AG04450 (cell line): ENCODE data around the gene TOMM22. TPM values are rescaled to one million over a fixed set of nuclear protein-coding genes. Genes with fewer than 3 reads are reported as not detected.
A peak's percentile ranks its signal among the peaks of the same experiment; 100 is the strongest.

Experiments
- CTCF ChIA-PET: fragments of 300-600, 350-600 bp; formaldehyde crosslinking; extraction: SDS; loops from one replicate; lab custom pipeline; 2022; ENCODE audit warnings: antibody characterized with exemption, inconsistent platforms; lab: Charles Lee
- POLR2A ChIA-PET: fragments of 350-600 bp; formaldehyde crosslinking; extraction: SDS; loops from one replicate; lab custom pipeline; 2021; ENCODE audit warnings: antibody characterized with exemption, inconsistent platforms; lab: Yijun Ruan, JAX
- DNase-seq: peaks from one replicate; pipeline ENCODE4 v3.0.0-alpha.2; 2011; ENCODE audit warnings: low read depth, low spot score
- H3K27ac ChIP-seq: one replicate; pipeline ENCODE4 v1.5.1; 2012; ENCODE audit warnings: low read depth, low read length, control low read depth
- H3K27me3 ChIP-seq: one replicate; pipeline ENCODE4 v1.6.0; 2012; ENCODE audit warnings: low read length; ENCODE audit not compliant: control insufficient read depth, insufficient read depth
- H3K4me3 ChIP-seq: 2 replicates; pipeline ENCODE4 v1.5.1; 2011; ENCODE audit warnings: mild to moderate bottlenecking, low read depth, low read length, control low read depth
- H3K9me3 ChIP-seq: 2 replicates; pipeline ENCODE4 v1.5.1; 2012; ENCODE audit warnings: low read length; ENCODE audit not compliant: control insufficient read depth, insufficient read depth
- polyA plus RNA-seq: library from polyadenylated mRNA; depleted of rRNA; stranded (reverse); fragments of >200 nt; gene quantifications from 2 replicates; pipeline ENCODE4 v1.2.3, GENCODE V29; 2011
- TF ChIP-seq, protein P1 (sequence below): IDR thresholded peaks from 2 replicates; pipeline ENCODE4 v1.5.1; 2011; ENCODE audit warnings: low read depth, low read length, control low read depth, inconsistent platforms

Gene TOMM22
- polyA plus RNA-seq, 1 experiment, result 68.9 TPM

DNA sequence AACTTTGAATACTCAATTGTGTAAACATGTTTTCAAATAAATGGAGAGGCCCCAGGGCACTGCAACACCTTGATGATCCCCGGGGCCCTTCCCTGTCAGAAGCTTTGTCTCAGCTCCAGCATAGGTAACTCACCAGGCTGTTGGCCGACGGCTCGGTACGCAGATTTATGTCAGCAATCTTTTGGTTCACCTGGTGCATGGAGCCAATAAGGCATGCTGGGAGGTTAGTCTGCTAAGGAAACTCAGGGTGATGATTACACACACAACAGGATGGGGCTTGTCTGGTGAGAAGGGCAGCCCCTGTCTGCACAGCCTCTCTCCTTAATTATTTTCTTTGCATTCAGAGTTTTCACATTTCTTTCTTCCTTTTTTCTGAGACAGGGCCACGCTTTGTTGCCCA, 36.3 kb upstream of the TOMM22 start:
- H3K4me3 ChIP-seq, result no peak overlapping the region
- H3K27me3 ChIP-seq, result no peaks in the 10 kb centered on the region
- TF ChIP-seq, protein P1, sequence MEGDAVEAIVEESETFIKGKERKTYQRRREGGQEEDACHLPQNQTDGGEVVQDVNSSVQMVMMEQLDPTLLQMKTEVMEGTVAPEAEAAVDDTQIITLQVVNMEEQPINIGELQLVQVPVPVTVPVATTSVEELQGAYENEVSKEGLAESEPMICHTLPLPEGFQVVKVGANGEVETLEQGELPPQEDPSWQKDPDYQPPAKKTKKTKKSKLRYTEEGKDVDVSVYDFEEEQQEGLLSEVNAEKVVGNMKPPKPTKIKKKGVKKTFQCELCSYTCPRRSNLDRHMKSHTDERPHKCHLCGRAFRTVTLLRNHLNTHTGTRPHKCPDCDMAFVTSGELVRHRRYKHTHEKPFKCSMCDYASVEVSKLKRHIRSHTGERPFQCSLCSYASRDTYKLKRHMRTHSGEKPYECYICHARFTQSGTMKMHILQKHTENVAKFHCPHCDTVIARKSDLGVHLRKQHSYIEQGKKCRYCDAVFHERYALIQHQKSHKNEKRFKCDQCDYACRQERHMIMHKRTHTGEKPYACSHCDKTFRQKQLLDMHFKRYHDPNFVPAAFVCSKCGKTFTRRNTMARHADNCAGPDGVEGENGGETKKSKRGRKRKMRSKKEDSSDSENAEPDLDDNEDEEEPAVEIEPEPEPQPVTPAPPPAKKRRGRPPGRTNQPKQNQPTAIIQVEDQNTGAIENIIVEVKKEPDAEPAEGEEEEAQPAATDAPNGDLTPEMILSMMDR, result no peak
- H3K27ac ChIP-seq, result no peak overlapping the region
- POLR2A ChIA-PET, result no interaction called here
- DNase-seq, result no peak
- CTCF ChIA-PET, result no interaction called here
- no peaks in the 10 kb centered on the region; the same call in 1 of the 2 replicates for H3K9me3 ChIP-seq

DNA sequence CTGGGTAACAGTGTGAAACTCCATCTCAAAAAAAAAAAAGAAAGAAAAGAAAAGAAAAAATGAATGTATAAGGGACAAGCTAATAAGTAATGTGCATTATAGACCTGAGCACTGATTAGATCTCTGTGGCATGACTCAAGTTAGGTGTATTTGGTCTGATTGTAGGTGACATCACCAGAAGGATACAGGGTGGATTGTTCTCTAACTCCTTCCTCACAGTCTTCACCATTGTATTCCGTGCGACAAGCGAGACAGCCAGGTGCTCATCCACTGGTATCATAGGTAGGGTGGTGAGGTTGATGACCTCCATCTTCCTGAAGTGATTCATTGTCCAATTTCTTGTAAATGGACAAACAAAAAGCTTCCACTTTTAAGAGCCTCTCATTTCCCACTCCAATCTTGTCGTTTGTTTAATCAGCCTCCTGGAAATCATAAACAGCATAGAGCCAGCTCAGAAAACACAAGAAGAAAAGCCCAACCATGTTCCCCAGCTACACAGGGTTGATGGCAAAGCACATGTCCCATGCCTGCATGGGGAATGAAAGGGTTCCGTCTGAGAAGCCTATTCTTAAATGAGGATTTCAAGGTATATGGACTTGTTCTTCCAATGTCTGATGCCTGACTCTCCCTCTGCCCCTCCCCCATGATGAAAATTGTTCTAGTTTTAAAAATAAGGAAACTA, 31.8 kb upstream of the TOMM22 start:
- no peak overlapping the region for H3K27ac ChIP-seq
- no peak overlapping the region for H3K4me3 ChIP-seq
- no peak for DNase-seq
- ChIA-PET POLR2A (interaction anchor here (0.6 kb wide), 1 partner anchor 629 kb away, joined by 6 read pairs; no protein-coding TSS in a partner anchor), CTCF (no interaction called here)
- no peaks in the 10 kb centered on the region for H3K27me3 ChIP-seq
- TF ChIP-seq, protein P1, result no peak
- H3K9me3 ChIP-seq, result no peaks in the 10 kb centered on the region; the same call in 1 of the 2 replicates

DNA sequence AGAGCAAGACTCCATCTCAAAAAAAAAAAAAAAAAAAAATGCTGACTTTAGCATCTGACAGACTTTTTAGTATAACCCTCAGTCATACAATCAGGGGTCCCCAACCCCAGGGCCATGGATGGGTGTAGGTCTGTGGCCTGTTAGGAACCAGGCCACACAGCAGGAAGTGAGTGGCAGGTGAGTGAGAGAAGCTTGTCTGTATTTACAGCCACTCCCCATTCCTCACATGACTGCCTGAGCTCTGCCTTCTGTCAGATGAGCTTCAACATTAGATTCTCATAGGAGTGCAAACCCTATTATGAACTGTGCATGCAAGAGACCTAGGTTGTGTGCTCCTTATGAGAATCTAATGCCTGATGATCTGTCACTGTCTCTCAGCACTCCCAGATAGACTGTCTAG, 28.9 kb upstream of the TOMM22 start:
- ChIA-PET CTCF (interaction anchor here (0.8 kb wide), 1 partner anchor 601 kb away, joined by 3 read pairs; no protein-coding TSS in a partner anchor), POLR2A (no interaction called here)
- Histone ChIP-seq H3K27ac (no peak overlapping the region), H3K9me3 (no peaks in the 10 kb centered on the region; the same call in 1 of the 2 replicates), H3K27me3 (no peaks in the 10 kb centered on the region), H3K4me3 (no peak overlapping the region)
- TF ChIP-seq, protein P1, result no peak
- no peak for DNase-seq

DNA sequence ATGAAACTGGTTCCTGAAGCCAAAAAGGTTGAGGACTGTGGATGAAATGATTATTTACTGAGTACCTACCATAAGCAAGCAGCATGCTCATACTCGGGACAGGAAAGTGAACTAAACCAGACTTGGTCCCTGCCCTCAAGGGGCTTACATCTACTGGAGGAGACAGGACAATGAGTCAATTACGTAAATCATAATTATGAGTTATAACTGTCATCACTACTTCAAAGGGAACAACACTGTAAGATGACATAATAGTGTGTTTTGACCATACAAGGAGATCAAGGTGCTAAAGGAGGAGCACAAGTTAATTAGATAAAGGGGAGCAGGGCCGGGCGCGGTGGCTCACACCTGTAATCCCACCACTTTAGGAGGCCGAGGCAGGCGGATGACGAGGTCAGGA, 28.0 kb upstream of the TOMM22 start:
- Histone ChIP-seq H3K27me3 (no peaks in the 10 kb centered on the region), H3K9me3 (no peaks in the 10 kb centered on the region; the same call in 1 of the 2 replicates), H3K27ac (no peak overlapping the region), H3K4me3 (no peak overlapping the region)
- TF ChIP-seq, protein P1, result no peak
- DNase-seq, result no peak
- CTCF ChIA-PET, result interaction anchor here (0.8 kb wide), 1 partner anchor 602 kb away, joined by 3 read pairs; no protein-coding TSS in a partner anchor
- POLR2A ChIA-PET, result no interaction called here

DNA sequence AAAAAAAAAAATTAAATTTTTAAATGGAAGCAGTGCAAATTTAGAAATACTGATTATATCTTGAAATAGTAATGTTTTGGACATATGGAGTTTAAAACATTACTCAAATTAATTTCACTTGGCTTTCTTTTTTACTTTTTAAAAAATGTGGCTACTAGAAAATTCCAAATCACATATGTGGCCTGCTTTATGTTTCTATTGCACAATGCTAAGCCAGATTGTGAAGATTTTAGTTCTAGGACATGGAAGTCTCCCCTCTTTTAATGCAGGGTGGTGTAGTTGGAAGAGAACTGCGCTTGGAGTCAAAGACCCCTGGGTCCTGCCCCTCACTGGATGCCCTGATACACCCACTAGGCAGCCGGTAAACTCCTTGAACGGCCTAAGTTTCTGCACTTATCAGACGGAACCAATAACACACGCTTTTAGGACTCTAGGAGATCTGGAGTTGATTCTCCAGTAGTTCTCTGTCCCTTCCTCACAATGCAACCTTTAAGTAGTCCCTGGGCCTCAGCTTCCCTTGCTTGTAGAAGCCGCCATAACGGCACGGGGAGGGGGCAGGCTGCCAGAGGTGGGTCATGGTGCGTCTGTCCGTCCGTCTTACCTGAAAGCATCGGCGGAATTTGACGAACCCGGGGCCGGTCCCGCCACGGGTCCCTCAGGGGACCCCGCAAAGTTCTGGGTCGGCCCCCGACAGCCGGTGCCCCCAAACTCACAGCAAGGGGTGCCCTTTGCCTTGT, 26.1 kb upstream of the TOMM22 start:
- TF ChIP-seq, protein P1, result no peak
- ChIA-PET POLR2A (no interaction called here), CTCF (no interaction called here)
- Histone ChIP-seq H3K4me3 (peak overlapping the region; percentile 87), H3K27ac (peak overlapping the region; percentile 83), H3K9me3 (no peaks in the 10 kb centered on the region; the same call in 1 of the 2 replicates), H3K27me3 (no peaks in the 10 kb centered on the region)
- no peak for DNase-seq
